K562 (cell line): ENCODE measurements around the gene CAMK2A. TPM values are rescaled to one million over a fixed set of nuclear protein-coding genes. Genes with fewer than 3 reads are reported as not detected.

Experiments used
- ATAC-seq: fragments of 200-7000 bp; cut with Tn5 transposase; 3 replicates; pipeline ENCODE4 v1.9.1; 2020; ENCODE audit warnings: moderate library complexity
- BruUV-seq: library from RNA; stranded (reverse); fragments of 400-500 nt; replicated peaks from 2 replicates; lab custom pipeline; 2021; lab: Mats Ljungman, UMichigan
- CTCF ChIA-PET: fragments of 300-600 bp; formaldehyde crosslinking; extraction: SDS; loops from one replicate; lab custom pipeline; 2021; ENCODE audit warnings: low intra/inter-chr PET ratio; lab: Yijun Ruan, JAX
- POLR2A ChIA-PET: fragments of 300-600, 350-650 bp; sonication (Branson Sonifier 250); formaldehyde crosslinking; extraction: SDS; loops from one replicate; lab custom pipeline; 2021; ENCODE audit warnings: antibody characterized with exemption, inconsistent platforms; lab: Yijun Ruan, JAX
- DNase-seq, 4 experiments: peaks; one replicate each; pipeline versions ENCODE4 v3.0.0 to v3.0.0-alpha.2; 2011 to 2018; ENCODE audit warnings: low spot score in 3 of 4, mixed read lengths in 3 of 4; ENCODE audit errors: extremely low read depth in 1 of 4
- FAIRE-seq: peaks from 2 replicates; lab custom pipeline; 2011; peaks lifted over from hg19 to GRCh38; lab: Jason Lieb, UNC
- H2AFZ ChIP-seq: 2 replicates; pipeline ENCODE4 v1.6.0; 2011; ENCODE audit warnings: low read depth, low read length, control low read depth, inconsistent platforms
- H3K27ac ChIP-seq: fragments of 200-600 bp; 3 replicates; pipeline ENCODE4 v1.8.0; 2011; ENCODE audit warnings: low read depth, mild to moderate bottlenecking, control low read depth, inconsistent platforms, low read length, moderate library complexity, mixed read lengths; ENCODE audit errors: extremely low read depth
- H3K27me3 ChIP-seq, 2 experiments: fragments of 300-600 bp in 1 of 2; 2 replicates in 1 of 2; 3 replicates in 1 of 2; pipeline versions ENCODE4 v1.6.0 to v1.8.0; 2011; ENCODE audit warnings: inconsistent platforms in 2 of 2, low read length in 2 of 2, mild to moderate bottlenecking in 1 of 2, mixed read lengths in 1 of 2, moderate library complexity in 1 of 2; ENCODE audit not compliant: control insufficient read depth in 2 of 2, insufficient read depth in 2 of 2
- H3K36me3 ChIP-seq: fragments of 300-600 bp; 3 replicates; pipeline ENCODE4 v1.8.0; 2011; ENCODE audit warnings: mild to moderate bottlenecking, low read length, inconsistent platforms; ENCODE audit not compliant: control insufficient read depth, insufficient read depth
- H3K4me1 ChIP-seq, 2 experiments: fragments of 200-600 bp in 1 of 2; replicated peaks in 1 of 2; 2 replicates in 1 of 2; 3 replicates in 1 of 2; pipeline versions ENCODE4 v1.5.1 to v1.8.0; 2011; ENCODE audit warnings: inconsistent platforms in 2 of 2, low read length in 2 of 2, mild to moderate bottlenecking in 1 of 2, mixed read lengths in 1 of 2, moderate library complexity in 1 of 2; ENCODE audit not compliant: control insufficient read depth in 2 of 2, insufficient read depth in 2 of 2
- H3K4me2 ChIP-seq: 2 replicates; pipeline ENCODE4 v1.6.1; 2011; ENCODE audit warnings: low read length, control low read depth, inconsistent platforms, mixed read lengths; ENCODE audit not compliant: insufficient read depth
- H3K4me3 ChIP-seq: fragments of 200-600 bp; sonication (generic), shearing (Covaris generic); 2 replicates; pipeline ENCODE4 v1.5.1; 2016; ENCODE audit warnings: control low read depth, inconsistent platforms
- H3K79me2 ChIP-seq: fragments of 200-600 bp; 3 replicates; pipeline ENCODE4 v1.8.0; 2011; ENCODE audit warnings: low read length, inconsistent platforms; ENCODE audit not compliant: control insufficient read depth, insufficient read depth
- H3K9ac ChIP-seq, 2 experiments: 2 replicates each; pipeline versions ENCODE4 v1.6.0 to v1.6.1; 2011; ENCODE audit warnings: low read depth in 2 of 2, low read length in 2 of 2, control low read depth in 1 of 2, inconsistent platforms in 1 of 2, mild to moderate bottlenecking in 1 of 2, mixed read lengths in 1 of 2; ENCODE audit not compliant: insufficient read depth in 1 of 2
- H3K9me1 ChIP-seq: one replicate; pipeline ENCODE4 v1.6.0; 2011; ENCODE audit warnings: inconsistent platforms, mild to moderate bottlenecking, low read length, moderate library complexity; ENCODE audit not compliant: control insufficient read depth, insufficient read depth
- H3K9me3 ChIP-seq: replicated peaks from 2 replicates; pipeline ENCODE4 v1.5.1; 2011; ENCODE audit warnings: low read depth, low read length, inconsistent platforms; ENCODE audit not compliant: control insufficient read depth, insufficient read depth
- H4K20me1 ChIP-seq: replicated peaks from 2 replicates; pipeline ENCODE4 v1.6.1; 2011; ENCODE audit warnings: low read length, inconsistent platforms, mixed read lengths; ENCODE audit not compliant: control insufficient read depth, insufficient read depth
- EZH2 ChIP-seq: IDR thresholded peaks from 2 replicates; pipeline ENCODE4 v1.6.1; 2012; ENCODE audit warnings: low read depth, mild to moderate bottlenecking, inconsistent platforms, low read length, borderline replicate concordance
- FOXK2 ChIP-seq, 2 experiments: fragments of 450-650 bp; IDR thresholded peaks in 1 of 2; conservative IDR thresholded peaks in 1 of 2; 2 replicates each; pipeline ENCODE4 v1.6.1; 2016; ENCODE audit warnings: low read depth in 2 of 2, mild to moderate bottlenecking in 1 of 2
- NR2C1 ChIP-seq, 2 experiments: fragments of 450-650 bp; IDR thresholded peaks; 2 replicates each; pipeline ENCODE4 v1.6.1; 2017; ENCODE audit warnings: mild to moderate bottlenecking in 2 of 2, antibody characterized with exemption in 1 of 2, inconsistent platforms in 1 of 2, missing compliant biosample characterization in 1 of 2, missing genetic modification characterization in 1 of 2
- PHF21A ChIP-seq: fragments of 450-650 bp; IDR thresholded peaks from 2 replicates; pipeline ENCODE4 v1.6.1; 2017; ENCODE audit warnings: low read depth, borderline replicate concordance
- PTRF ChIP-seq: fragments of 450-650 bp; IDR thresholded peaks from 2 replicates; pipeline ENCODE4 v1.6.1; 2016; ENCODE audit warnings: mild to moderate bottlenecking, missing genetic modification characterization, missing compliant biosample characterization
- TCF3 ChIP-seq: sonication (generic); formaldehyde crosslinking; IDR thresholded peaks from 2 replicates; pipeline ENCODE4 v1.4.0; 2020; ENCODE audit warnings: mild to moderate bottlenecking, missing genetic modification reagents
- TRIM24 ChIP-seq, 2 experiments: fragments of 450-650 bp; IDR thresholded peaks; 2 replicates each; pipeline ENCODE4 v1.6.1; 2016
- ZNF347 ChIP-seq: fragments of 450-650 bp; formaldehyde crosslinking; IDR thresholded peaks from 2 replicates; pipeline ENCODE4 v1.4.0; 2020; ENCODE audit warnings: low read depth, mild to moderate bottlenecking, moderate library complexity
- ZNF445 ChIP-seq: fragments of 250-450 bp; sonication (Bioruptor Pico); IDR thresholded peaks from 2 replicates; pipeline ENCODE4 v1.4.0; 2020; ENCODE audit warnings: low read depth, mild to moderate bottlenecking, moderate library complexity
- WGBS: fragments of 100-300 bp; shearing (Covaris generic); methylation state at CpG from one replicate; pipeline ENCODE4 v1.1.6; 2016; ENCODE audit warnings: low coverage, mixed read lengths; ENCODE audit not compliant: insufficient coverage; ENCODE audit errors: missing lambda C conversion rate; 5-methylcytosine and 5-hydroxymethylcytosine counted together
- in situ Hi-C: fragments of 300-500 bp; cut with MboI; formaldehyde crosslinking; loops from 4 replicates; pipeline ENCODE4 v1.15.0; 2018; ENCODE audit warnings: inconsistent platforms, mixed read lengths
- intact Hi-C: fragments of 100-400 bp; cut with micrococcal nuclease; formaldehyde crosslinking; loops from 2 replicates; pipeline ENCODE4 v1.14.2; 2022
- polyA plus RNA-seq, 8 experiments: library from polyadenylated mRNA; depleted of rRNA in 4 of 8; stranded (reverse) in 5 of 8; unstranded in 3 of 8; fragments of >200 nt; fragmentation: Nextera tagmentation in 2 of 8; fragmentation: Illumina TruSeq in 1 of 8; extraction: Ambion mirVana in 2 of 8; extraction: Trizol in 1 of 8; gene quantifications; 2 replicates each; pipeline versions ENCODE4 v1.2.1 to v1.2.3, GENCODE V29; 2011 to 2014; ENCODE audit warnings: inconsistent platforms in 1 of 8, missing spikeins in 1 of 8
- total RNA-seq, 7 experiments: library from RNA; depleted of rRNA in 6 of 7; stranded (reverse); fragments of >200 nt in 6 of 7; fragmentation: Illumina TruSeq in 2 of 7; extraction: Trizol in 2 of 7; gene quantifications; 2 replicates each; pipeline versions ENCODE4 v1.2.1 to v1.2.3, GENCODE V29; 2011 to 2021; ENCODE audit warnings: low replicate concordance in 1 of 7
- TF ChIP-seq, protein P1 (sequence below): IDR thresholded peaks from 2 replicates; pipeline ENCODE4 v1.6.1; 2011; ENCODE audit not compliant: insufficient read length; ENCODE audit errors: extremely low read depth
- TF ChIP-seq, protein P2 (sequence below): IDR thresholded peaks from 2 replicates; pipeline ENCODE4 v1.6.1; 2016; ENCODE audit warnings: missing genetic modification characterization, missing compliant biosample characterization
- TF ChIP-seq, protein P3 (sequence below): fragments of 450-650 bp; IDR thresholded peaks from 2 replicates; pipeline ENCODE4 v1.6.1; 2016; ENCODE audit warnings: missing biosample characterization, missing genetic modification characterization
- TF ChIP-seq, protein P4 (sequence below): fragments of 250-450 bp; sonication (Bioruptor Pico); IDR thresholded peaks from 2 replicates; pipeline ENCODE4 v1.9.0; 2021; ENCODE audit warnings: mild to moderate bottlenecking, inconsistent platforms
- TF ChIP-seq, protein P5 (sequence below), 2 experiments: fragments of 450-650 bp in 1 of 2; sonication (generic) in 1 of 2; formaldehyde crosslinking in 1 of 2; IDR thresholded peaks in 1 of 2; conservative IDR thresholded peaks in 1 of 2; 2 replicates each; pipeline versions ENCODE4 v1.6.1 to v1.8.1; 2016 to 2023; ENCODE audit warnings: mild to moderate bottlenecking in 2 of 2, moderate library complexity in 2 of 2, inconsistent platforms in 1 of 2, missing genetic modification reagents in 1 of 2

The CAMK2A gene
- total and polyA plus RNA-seq, 9 of the 15 experiments (the other 6 are each of a cell fraction or from before 2014, with no cell fraction given) = 0.01 to 0.18 (median 0.04) TPM; not detected in 6

DNA sequence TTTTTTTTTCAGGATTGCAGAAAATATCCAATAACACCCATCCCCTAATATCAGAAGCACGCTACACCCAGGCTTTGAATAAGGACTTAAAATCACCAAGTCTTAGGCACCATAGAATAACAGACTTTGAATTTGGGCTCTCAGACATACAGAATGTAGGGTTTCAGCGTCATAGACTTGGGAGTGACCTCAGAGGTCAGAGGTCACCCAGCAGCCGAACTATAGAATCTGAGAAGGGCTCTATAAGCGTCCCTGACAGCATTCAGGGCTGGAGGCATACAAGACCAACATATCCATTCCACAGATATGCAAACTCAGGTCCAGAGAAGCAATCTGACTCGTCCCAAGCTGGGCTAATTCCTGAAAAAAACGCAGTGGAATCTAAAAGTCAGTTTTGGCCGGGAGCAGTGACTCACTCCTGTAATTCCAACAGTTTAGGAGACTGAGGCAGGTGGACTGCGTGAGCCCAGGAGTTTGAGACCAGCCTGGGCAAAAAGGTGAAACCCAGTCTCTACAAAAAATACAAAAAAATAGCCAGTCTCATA lies 65.0 kb downstream of the CAMK2A start:
- peaks cover 13 to 45% of the 10 kb centered on the region in 2 experiments for H3K27me3 ChIP-seq
- ChIA-PET POLR2A (interaction anchor here (1.2 kb wide), 2 partner anchors 8 to 34 kb away, joined by 5 to 6 read pairs; no protein-coding TSS in a partner anchor), CTCF (no interaction called here)
- no peaks in the 10 kb centered on the region for H3K9me1 ChIP-seq
- H3K27ac ChIP-seq = no peak overlapping the region
- H3K4me3 ChIP-seq = no peak overlapping the region
- peak; percentile 93 for FAIRE-seq
- no peak overlapping the region for H2AFZ ChIP-seq
- DNase-seq = peak; percentile 63 to 67 (median 66)
- 23% methylated on average over 8 of the region's 8 CpGs for WGBS
- H3K4me1 ChIP-seq = no peaks in the 10 kb centered on the region
- no peak overlapping the region for H3K9ac ChIP-seq
- H3K9me3 ChIP-seq = no peaks in the 10 kb centered on the region
- intact Hi-C loops = no loop called here
- H3K36me3 ChIP-seq = no peaks in the 10 kb centered on the region
- no TSS peak for BruUV-seq
- no peak overlapping the region for H3K4me2 ChIP-seq
- H3K79me2 ChIP-seq = no peaks in the 10 kb centered on the region
- ATAC-seq = peak; percentile 82
- in situ Hi-C loops = loop anchor here (5.0 kb wide), 1 partner anchor 97 kb away; no protein-coding TSS in a partner anchor
- peaks cover 4% of the 10 kb centered on the region; the same call in 1 of the 2 replicates for H4K20me1 ChIP-seq
- TF ChIP-seq PTRF (no peak), EZH2 (no peak), ZNF347 (CRISPR knock-in tag) (no peak), FOXK2 (conservative IDR thresholded peaks at IDR 0.05 in 1 of 2, IDR thresholded peaks at IDR 0.05 in 1 of 2; ENCODE audit: low read depth in 2 of 2) (no peak), NR2C1 (IDR thresholded peaks at IDR 0.05) (peak; percentile 89), NR2C1 (tag; IDR thresholded peaks at IDR 0.05) (peak; percentile 90), PHF21A (no peak), TCF3 (no peak), TRIM24 (IDR thresholded peaks at IDR 0.05) (no peak), ZNF445 (CRISPR knock-in tag) (no peak)
- TF ChIP-seq, protein P1, sequence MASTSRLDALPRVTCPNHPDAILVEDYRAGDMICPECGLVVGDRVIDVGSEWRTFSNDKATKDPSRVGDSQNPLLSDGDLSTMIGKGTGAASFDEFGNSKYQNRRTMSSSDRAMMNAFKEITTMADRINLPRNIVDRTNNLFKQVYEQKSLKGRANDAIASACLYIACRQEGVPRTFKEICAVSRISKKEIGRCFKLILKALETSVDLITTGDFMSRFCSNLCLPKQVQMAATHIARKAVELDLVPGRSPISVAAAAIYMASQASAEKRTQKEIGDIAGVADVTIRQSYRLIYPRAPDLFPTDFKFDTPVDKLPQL = no peak
- TF ChIP-seq, protein P2, sequence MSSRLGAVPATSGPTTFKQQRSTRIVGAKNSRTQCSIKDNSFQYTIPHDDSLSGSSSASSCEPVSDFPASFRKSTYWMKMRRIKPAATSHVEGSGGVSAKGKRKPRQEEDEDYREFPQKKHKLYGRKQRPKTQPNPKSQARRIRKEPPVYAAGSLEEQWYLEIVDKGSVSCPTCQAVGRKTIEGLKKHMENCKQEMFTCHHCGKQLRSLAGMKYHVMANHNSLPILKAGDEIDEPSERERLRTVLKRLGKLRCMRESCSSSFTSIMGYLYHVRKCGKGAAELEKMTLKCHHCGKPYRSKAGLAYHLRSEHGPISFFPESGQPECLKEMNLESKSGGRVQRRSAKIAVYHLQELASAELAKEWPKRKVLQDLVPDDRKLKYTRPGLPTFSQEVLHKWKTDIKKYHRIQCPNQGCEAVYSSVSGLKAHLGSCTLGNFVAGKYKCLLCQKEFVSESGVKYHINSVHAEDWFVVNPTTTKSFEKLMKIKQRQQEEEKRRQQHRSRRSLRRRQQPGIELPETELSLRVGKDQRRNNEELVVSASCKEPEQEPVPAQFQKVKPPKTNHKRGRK (tag) = no peak
- TF ChIP-seq, protein P3, sequence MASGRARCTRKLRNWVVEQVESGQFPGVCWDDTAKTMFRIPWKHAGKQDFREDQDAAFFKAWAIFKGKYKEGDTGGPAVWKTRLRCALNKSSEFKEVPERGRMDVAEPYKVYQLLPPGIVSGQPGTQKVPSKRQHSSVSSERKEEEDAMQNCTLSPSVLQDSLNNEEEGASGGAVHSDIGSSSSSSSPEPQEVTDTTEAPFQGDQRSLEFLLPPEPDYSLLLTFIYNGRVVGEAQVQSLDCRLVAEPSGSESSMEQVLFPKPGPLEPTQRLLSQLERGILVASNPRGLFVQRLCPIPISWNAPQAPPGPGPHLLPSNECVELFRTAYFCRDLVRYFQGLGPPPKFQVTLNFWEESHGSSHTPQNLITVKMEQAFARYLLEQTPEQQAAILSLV (tag) = no peak
- TF ChIP-seq, protein P4, sequence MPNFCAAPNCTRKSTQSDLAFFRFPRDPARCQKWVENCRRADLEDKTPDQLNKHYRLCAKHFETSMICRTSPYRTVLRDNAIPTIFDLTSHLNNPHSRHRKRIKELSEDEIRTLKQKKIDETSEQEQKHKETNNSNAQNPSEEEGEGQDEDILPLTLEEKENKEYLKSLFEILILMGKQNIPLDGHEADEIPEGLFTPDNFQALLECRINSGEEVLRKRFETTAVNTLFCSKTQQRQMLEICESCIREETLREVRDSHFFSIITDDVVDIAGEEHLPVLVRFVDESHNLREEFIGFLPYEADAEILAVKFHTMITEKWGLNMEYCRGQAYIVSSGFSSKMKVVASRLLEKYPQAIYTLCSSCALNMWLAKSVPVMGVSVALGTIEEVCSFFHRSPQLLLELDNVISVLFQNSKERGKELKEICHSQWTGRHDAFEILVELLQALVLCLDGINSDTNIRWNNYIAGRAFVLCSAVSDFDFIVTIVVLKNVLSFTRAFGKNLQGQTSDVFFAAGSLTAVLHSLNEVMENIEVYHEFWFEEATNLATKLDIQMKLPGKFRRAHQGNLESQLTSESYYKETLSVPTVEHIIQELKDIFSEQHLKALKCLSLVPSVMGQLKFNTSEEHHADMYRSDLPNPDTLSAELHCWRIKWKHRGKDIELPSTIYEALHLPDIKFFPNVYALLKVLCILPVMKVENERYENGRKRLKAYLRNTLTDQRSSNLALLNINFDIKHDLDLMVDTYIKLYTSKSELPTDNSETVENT (CRISPR knock-in tag) = no peak
- TF ChIP-seq, protein P5, sequence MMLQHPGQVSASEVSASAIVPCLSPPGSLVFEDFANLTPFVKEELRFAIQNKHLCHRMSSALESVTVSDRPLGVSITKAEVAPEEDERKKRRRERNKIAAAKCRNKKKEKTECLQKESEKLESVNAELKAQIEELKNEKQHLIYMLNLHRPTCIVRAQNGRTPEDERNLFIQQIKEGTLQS (IDR thresholded peaks at IDR 0.05) = 0 out of 2 replicates have a peak, but pooled peaks have one; percentile 18
- TF ChIP-seq, protein P5 (CRISPR knock-in tag; conservative IDR thresholded peaks at IDR 0.05) = no peak
